Measurements from ENCODE around the gene PILRA.
"Not testable (repeated sequence)": the region's sequence is repeated elsewhere in the genome, so short reads cannot be mapped to it uniquely, and the experiment has no call there.

Gene PILRA

GRCh38 chr7:100432621-100433275 is 59.5 kb downstream of the PILRA start:
- in situ Hi-C loops (cut with MboI; ENCODE audit: low sequenced_read_pairs) = no loop called here

- in situ Hi-C loops (cut with MboI; ENCODE audit: low sequenced_read_pairs) = no loop called here
Observed at GRCh38 chr7:100433276-100433591, 59.9 kb downstream of the PILRA start.

GRCh38 chr7:100433592-100434296 is 60.5 kb downstream of the PILRA start:
- in situ Hi-C loops (cut with MboI; ENCODE audit: low sequenced_read_pairs) = no loop called here

GRCh38 chr7:100434297-100435144 is 61.2 kb downstream of the PILRA start:
- in situ Hi-C loops (cut with MboI; ENCODE audit: low sequenced_read_pairs) = no loop called here

GRCh38 chr7:100435401-100436304 is 62.4 kb downstream of the PILRA start:
- in situ Hi-C loops (cut with MboI; ENCODE audit: low sequenced_read_pairs) = no loop called here

GRCh38 chr7:100437150-100438100 is 64.1 kb downstream of the PILRA start:
- in situ Hi-C loops (cut with MboI; ENCODE audit: low sequenced_read_pairs) = no loop called here

- in situ Hi-C loops (cut with MboI; ENCODE audit: low sequenced_read_pairs) = no loop called here
Observed at GRCh38 chr7:100438172-100438571, 64.9 kb downstream of the PILRA start.

- in situ Hi-C loops (cut with MboI; ENCODE audit: low sequenced_read_pairs) = not testable (repeated sequence)
Observed at GRCh38 chr7:100438731-100439130, 65.4 kb downstream of the PILRA start.

GRCh38 chr7:100439244-100439643 is 66.0 kb downstream of the PILRA start:
- in situ Hi-C loops (cut with MboI; ENCODE audit: low sequenced_read_pairs) = not testable (repeated sequence)

GRCh38 chr7:100441641-100442535 is 68.6 kb downstream of the PILRA start:
- in situ Hi-C loops (cut with MboI; ENCODE audit: low sequenced_read_pairs) = no loop called here

GRCh38 chr7:100443096-100443840 is 70.0 kb downstream of the PILRA start:
- in situ Hi-C loops (cut with MboI; ENCODE audit: low sequenced_read_pairs) = no loop called here

GRCh38 chr7:100444311-100445278 is 71.3 kb downstream of the PILRA start:
- in situ Hi-C loops (cut with MboI; ENCODE audit: low sequenced_read_pairs) = no loop called here

- in situ Hi-C loops (cut with MboI; ENCODE audit: low sequenced_read_pairs) = no loop called here
Observed at GRCh38 chr7:100446040-100446439, 72.8 kb downstream of the PILRA start.

- in situ Hi-C loops (cut with MboI; ENCODE audit: low sequenced_read_pairs) = not testable (repeated sequence)
Observed at GRCh38 chr7:100447363-100447762, 74.1 kb downstream of the PILRA start.

- in situ Hi-C loops (cut with MboI; ENCODE audit: low sequenced_read_pairs) = no loop called here
Observed at GRCh38 chr7:100449190-100449795, 76.0 kb downstream of the PILRA start.
